LoVo (cell line): ENCODE data around the gene NELFB.

ENCODE experiments used
- DNase-seq: peaks from one replicate; pipeline ENCODE4 v3.0.0-alpha.2; 2016; ENCODE audit warnings: low spot score

Gene NELFB

DNA sequence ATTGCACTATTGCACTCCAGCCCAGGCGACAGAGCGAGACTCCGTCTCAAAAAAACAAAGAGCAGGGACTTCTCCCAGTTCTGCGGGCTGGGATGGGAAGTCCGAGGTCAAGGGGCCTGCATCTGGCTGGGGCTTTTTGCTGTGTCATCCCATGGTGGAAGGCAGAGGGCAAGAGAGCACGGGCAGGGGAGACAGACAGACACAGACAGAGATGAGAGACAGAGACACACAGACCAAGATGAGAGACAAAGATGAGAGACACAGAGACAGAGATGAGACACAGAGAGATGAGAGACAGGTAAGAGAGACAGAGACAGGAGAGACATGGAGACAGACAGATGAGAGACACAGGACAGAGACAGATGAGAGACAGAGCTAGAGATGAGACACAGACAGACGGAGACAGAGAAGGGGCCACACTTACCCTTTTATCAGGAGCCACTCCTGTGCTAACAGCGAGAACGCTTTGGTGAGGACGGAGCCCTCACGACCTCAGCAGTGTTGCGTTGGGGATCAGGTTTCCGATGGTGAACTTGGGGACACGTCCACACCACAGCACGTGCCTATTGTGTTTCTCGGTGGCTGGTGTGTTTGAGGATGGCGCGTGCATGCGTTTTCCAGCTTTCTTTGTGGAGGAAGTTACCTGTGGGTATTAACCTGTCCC, 13.5 kb downstream of the NELFB start:
- no peak for DNase-seq

DNA sequence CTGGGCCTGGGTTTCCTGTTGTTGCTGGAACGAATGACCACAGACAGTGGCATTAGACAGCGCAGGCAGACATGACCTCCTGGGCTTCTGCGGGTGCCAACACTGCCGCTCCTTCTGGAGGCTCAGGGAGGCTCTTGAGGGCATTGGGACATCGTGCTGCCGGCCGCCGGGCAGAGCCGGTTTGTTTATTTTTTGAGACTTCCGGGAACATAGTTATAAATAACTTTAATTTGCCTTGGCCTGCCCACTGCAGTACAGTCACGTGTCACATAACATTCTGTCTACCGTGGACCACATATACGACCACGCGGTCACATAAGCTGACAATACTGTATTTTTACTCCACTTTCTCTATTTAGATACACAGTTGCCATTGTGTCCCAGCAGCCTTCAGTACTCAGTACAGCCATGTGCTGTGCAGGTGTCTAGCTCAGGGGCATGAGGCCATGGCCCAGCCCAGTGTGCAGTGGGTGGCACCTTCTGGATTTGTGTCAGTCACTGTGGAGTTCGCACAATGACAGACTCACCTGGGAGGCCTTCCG, 14.2 kb downstream of the NELFB start:
- no peak for DNase-seq

DNA sequence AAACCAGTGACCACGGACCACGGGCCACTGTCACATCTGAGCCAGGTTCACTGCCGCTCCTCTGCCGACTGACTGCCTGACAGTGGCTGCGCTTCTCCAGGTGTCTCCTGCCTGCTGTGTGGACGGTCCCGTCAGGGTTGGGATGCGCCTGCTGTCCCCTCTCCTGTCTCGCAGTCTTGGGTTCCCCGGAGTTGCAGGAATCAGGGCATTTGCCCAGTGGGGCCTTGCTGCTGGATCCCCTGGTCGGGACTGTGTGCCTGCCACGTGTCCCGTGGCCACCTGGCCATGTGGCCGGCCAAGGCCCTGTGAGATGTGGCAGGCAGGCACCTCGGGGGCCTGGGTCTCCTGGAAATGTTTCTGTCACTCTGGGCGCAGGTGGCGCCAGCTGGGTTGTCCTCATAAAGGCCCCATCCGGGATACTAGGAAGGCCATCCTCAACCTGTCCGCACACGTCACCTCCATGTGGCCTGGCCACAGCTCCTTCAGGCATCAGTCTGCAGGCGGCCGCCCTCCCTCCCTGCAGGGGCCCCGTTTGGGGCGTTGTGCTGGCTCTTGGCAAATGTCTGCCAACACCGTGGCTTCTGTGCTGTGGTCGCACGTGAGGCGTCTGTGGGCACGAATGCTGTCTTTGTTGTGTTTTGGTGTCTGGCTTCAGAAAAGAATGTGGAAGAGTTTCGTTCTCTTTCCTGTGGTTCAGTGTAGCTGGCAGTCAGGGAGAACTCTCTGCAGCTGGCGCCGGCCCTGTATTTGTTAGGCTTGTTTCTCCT, 16.0 kb downstream of the NELFB start:
- DNase-seq, result no peak

DNA sequence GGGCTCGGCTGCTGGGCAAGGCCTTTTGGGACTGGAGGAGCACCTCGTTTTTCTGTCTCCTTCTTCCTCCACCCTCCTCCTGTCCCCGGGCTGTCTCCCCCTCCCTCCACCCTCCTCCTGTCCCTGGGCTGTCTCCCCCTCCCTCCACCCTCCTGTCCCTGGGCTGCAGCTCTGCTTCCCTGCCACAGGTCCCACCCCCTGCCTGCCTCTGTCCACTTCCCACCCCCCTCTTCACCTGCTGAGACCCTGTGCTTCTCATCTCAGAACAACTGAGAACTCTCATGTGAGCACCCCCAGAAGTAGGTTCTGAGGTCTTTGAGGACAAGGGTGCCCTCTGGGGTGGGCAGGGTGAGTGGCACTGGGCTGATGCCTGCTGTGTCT, 16.6 kb downstream of the NELFB start:
- no peak for DNase-seq

DNA sequence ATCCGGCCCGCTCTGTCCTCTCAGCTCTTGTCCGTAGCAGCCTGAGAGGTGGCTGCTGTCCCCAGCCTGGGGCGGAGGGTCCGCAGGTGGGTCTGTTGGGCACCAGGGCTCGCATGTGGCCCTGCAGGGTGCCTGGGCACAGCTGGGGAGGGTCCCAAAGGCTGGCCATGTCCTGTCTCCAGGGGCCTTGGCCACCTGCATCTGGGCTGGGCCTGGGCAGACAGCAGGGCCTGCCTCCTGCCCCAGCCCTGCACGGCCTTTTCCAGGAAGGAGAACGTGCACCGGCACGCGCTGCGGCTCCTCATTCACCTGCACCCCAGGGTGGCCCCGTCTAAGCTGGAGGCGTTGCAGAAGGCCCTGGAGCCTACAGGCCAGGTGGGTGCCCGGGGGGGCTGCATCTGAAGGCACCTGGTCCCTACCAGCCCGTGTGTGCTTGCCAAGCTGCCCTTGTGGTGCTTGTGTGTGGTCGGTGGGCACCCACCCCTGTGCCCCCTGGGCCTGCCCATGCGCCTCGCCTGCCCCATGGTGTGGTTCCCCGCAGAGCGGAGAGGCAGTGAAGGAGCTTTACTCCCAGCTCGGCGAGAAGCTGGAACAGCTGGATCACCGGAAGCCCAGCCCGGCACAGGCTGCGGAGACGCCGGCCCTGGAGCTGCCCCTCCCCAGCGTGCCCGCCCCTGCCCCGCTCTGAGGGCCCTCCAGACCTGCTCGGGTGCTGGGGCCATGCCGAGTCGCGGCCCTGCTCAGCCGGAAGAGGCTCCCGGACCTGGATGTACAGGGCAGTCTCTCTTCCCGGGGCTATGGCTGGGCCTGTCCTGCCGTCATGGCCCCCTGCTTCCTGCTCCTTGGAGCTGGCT, 17.3 kb downstream of the NELFB start:
- DNase-seq, result no peak

DNA sequence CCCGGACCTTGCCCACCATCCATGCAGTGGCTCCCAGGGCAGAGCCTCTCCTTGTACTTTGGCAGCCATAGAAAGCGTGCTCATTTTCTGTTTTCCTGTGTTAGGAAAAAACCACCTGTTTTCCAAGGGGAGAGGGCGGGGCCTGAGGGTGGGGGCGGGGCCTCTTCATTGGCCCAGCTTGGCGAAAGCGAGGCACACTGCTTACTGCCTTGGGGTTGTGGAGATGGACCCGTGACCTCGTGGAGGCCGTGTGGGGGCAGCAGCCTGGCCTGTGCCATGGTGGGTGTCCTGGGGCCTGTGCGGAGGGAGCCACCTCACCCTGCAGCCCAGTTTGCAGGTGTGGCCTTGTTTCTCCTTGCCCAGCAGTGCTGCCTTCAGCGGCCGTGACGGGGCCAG, 18.0 kb downstream of the NELFB start:
- no peak for DNase-seq

DNA sequence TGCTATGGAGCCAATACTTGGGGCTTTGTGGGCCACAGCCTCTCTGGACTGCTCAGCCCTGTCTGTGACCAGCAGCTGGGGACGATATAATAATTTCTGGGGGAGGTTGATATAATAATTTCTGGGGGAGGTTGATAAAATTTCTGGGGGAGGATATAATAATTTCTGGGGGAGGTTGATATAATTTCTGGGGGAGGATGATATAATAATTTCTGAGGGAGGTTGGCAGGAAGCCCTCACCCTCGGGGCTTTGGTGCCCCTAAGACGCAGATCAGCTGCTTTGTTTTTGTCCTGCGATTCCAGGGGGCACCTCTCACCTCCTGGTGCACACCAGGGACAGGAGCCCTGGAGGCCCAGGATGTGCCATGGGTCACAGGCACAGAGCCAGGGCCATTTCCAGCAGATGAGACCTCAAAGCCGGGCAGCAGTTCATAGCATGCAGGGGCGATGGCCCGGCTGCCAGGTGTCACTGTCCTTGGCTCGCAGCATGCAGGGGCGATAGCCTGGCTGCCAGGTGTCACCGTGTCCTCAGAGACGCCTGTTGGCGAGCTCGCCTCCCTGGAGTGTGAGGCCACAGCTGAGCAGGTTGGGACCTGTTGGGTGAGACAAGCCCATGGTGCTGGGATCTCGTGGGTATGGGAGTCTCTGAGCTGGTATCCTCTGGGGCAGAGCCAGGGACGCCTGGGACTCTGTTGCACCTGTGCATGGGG, 18.6 kb downstream of the NELFB start:
- no peak for DNase-seq

DNA sequence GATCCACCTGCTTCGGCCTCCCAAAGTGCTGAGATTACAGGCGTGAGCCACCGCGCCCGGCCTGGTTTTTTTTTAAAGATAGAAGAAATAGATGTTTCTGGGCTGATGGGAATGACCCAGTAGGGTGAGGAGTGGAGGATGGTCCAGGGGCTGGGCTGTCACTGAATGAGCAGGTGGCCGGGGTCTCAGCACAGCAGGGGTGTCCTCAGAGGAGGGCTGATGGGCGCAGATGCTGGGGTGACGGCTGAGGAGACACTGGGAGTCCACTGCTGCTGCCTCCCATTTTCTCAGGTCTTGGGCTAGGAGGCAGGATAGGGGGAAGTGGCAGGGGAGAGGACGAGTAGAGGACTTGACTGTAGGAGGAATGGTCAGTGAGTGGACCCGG, 20.1 kb downstream of the NELFB start:
- no peak for DNase-seq

DNA sequence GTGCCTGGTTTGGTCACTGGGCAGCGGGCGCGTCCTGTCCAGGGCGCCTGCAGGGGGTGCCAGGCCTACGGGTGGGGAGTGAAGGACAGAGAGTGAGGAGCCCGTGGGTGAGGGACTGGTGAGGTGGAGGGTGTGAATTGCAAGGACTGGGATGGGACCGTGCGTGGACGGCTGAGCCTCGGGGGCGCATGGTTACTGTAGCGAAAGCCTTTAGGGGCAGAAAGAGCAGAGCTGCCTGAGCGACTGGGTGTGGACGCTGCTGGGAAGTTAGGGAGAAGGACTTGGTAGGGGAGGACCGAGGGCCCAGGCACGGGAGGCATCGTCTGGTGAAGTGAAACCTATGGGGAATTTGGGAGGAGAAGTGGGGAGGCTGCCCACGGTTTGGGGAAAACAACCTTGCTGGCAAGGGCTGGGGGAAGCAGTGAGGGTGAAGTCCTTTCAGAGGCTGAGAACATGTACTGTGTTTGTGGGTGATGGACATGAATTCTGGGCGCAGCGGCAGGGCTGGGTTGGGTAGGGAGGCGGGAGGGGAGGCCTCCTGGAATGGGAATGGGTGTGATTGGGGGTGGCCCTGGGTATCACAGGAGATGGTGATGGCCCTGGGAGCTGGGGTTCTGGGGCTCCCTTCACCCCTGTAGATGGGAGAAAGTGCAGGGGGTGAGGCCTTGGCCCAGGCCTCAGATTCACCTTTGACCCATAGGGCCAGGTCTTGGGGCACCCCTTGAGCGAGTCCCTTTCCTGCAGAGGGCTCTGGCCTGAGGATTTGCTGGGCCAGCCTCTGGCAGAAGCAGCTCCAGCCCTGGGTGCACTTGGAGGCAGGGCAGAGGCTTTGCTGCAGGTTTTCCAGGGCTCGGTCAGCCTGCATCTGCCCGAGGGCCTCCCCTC, 20.7 kb downstream of the NELFB start:
- DNase-seq, result no peak

DNA sequence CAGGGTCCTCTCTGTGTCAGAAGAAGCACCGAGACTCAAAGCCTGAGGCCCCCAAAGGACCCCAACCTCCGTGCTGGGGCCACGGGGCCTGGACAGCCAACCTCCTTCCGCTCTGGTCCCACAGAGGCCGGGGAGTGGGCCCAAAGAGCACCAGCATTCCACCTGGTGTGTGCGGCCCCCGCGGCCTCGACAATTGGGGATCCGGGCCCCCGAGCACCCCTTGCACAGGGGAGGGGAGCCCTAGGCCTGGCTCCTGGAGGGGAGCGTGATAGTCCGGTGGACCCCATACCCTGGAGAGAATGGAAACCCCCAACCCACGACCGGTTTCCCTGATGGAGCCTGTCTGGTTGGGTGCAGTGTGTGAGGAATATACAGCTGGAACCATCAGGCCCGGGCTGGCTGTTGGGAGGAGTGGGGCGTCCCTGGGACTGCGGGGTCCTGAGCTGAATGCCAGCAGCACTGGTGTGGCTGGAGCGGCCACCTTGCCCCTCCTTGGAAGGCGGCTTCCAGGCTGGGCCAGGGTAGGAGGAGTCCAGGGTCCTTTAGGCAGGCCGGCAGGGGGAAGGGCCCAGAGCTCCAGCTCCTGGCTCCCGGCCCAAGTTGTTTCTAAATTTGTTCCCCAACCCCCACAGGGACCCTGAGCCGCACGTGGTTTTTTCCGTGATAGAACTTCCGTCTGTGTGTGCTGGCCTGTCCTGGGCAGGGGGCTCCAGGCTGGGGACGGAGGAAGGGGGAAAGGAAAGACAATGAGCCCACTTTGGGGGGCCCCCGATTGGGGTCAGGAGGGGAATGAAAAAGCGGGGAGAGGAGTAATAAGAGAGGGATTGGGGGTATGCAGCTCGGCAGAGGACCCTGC, 21.6 kb downstream of the NELFB start:
- DNase-seq, result peak; percentile 51

DNA sequence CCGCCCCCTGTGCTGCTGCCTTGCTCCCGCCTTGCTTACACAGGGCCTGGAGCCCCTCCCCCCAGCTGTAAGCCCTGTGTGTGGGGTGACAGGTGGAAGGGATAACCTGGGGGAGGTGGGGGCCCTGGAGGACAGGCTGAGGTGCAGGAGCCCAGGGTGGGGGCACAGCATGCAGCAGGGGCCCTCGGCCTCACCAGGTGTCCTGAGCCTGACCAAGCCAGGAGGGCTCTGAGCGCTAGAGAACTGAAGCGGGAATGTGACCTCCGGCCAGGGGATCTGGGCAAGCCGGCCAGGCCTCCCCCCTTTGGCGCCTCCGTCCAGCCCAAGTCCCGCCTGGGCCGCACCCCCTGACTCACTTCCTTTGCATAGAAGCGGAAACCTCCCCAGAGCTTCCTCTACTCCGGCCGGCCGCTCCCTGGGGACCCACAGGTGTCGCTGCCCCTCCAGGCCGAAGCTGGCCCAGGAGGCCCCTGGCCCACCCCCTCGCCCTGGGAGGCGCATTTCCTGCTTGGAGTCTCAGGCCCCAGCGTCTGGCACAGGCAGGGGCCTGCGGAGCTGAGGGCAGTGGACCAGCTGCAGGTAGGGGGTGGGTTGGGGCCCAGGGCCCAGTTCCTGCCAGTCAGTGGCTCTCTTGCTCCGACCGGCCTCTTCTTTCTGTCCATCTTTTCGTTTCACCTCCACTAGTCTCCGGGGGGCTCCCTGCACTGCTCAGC, 22.4 kb downstream of the NELFB start, which contains the start of gene TOR4A:
TSS of gene TOR4A (plus strand) at position 398 of the 713 bp plus-strand sequence. CDS start 964 bp downstream, outside the sequence.
- peak; percentile 94 for DNase-seq

DNA sequence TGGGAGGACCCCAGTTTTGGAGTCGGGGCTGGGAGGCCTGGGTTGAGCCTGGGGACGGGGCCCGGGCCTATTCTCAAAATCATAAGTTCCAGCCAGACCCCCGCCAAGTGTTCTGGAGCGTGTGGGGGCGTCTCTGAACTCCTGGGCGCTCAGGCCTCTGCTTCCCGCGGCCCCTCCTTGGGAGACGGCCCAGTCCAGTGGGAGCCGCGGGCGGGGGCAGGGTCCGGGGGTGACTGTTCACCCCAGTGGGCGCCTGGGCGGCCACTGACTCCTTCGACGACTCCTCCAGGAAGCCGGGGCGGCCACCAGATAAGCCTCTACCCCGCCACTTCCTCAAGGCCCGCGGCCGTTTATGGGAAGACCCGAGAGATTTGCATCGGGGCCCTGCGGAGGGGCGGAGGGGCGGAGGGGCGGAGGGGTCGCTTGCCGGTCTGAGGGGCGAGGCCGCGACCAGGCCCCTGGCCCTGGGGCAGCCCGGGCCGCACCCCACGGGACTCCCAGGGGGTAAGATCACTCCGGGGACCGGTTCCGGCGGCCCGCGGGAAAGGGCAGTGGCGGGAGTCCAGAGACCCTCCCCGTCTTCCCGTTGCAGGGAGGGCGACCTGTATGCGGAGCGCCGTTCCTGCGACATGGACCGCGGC, 23.1 kb downstream of the NELFB start:
- no peak for DNase-seq

DNA sequence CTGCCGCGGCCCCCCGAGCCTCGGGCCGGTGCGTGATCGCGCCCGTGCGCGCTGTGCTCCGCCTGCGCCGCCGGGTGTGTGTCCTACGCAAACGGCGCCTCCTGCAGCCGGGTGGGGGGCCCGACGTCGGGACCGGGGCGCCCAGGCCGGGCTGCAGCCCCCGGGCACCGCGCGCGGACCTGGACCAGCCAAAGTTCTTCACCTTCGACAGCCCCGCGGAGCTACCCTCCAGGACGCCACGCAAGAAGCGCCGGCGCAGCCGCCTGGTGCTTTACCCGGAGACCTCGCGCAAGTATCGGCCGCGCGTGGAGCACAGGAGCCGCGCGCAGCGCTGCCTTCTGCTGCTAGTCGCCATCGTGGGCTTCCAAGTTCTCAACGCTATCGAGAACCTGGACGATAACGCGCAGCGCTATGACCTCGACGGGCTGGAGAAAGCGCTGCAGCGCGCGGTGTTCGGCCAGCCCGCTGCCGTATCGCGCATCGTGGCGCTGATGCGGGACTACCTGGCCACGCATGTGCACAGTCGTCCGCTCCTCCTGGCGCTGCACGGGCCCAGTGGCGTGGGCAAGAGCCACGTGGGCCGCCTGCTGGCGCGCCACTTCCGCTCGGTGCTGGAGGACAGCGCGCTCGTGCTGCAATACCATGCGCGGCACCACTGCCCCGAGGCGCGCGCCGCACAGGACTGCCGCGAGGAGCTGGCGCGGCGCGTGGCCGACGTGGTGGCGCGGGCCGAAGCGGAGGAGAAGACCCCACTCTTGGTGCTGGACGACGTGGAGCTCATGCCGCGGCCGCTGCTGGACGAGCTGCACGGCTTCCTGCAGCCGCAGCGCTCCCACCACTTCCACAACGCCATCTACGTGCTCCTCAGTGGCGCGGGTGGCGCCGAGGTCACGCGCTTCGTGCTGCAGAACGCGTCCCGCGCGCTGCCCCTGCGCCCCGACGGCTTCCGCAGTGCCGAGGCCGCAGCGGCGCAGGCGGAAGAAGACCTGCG, 23.9 kb downstream of the NELFB start:
- no peak for DNase-seq

DNA sequence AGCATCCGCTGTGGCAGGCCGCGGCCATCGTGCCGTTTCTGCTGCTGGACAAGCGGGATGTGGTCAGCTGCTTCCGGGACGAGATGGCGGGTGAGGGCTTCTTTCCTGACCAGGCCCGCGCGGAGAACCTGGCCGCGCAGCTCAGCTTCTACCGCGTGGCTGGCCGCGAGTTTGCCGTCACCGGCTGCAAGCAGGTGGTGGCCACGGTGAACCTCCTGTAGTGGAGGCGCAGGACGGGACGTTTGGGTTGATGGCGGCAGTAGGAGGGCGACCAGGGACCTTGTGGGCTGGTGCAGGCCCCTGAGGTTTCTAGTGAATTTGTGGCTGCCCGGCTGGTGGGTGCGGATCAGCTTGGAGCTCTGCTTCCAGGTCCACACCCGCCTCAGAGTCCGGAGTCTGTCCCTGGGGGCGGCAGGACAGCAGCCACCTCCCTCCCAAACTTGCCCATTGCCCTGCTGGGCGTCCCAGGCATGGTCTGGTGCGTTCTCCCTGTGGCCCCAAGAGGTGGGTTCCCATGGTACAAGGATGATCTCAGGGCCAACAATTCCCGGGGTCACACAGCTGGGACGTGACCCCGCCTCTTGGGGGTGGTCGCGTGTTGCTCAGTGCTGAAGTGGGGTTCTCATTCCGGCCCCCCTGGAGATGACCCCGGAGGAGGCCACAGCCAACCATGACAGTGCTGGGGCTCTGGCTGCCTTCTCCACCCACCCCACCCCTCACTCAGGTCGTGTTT, 24.8 kb downstream of the NELFB start:
- no peak for DNase-seq

DNA sequence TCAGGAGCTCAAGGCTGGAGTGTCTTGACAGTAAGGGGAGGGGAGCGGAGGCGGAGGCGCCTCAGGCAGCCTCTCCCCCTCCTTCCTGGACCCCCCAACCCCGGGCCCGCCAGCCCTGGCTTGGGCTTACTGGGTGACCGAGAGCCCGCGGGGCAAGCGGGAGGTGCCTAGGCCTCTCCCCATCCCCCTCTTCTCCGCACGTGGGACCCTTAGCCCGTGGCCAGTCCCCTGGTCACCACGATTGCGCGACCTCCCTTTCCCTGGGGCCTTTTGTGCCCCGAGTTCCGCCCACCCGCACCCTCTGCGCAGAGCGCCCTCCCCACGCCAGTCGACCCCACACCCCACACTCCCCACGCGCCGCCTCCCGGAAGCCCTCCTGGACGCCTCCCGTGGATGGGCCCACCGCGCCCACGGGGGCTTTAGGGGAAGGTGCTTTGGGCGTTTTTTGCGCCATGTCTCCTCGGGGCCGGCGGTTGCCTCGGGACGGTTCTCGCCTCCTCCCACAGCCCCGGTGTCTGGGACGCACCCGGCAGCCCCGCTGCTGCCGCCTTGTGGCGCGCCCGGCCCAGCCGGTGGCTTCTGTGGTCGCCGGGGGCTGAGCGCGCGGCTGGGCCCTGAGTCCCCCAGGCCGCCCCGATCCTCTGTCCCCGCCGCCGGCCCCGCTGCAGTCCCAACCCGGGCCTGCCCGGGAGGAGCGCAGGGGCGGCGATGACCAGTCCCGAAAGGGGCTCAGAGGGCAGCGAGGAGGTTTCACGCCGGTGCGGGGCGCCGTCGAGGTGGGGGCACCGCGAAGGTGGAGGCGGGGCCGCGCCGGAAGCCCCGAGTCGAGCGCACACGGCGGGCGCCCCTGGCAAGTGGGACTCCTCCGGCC, 25.6 kb downstream of the NELFB start:
- no peak for DNase-seq
